Activated CD8-positive, alpha-beta memory T cell treated with anti-CD3 and anti-CD28 coated beads for 48 hours (primary cell): ENCODE measurements around the gene GALNT13.
"Not testable (repeated sequence)": the region's sequence is repeated elsewhere in the genome, so short reads cannot be mapped to it uniquely, and the experiment has no call there.

Experiments
- DNase-seq, 3 experiments: peaks; one replicate each; pipeline ENCODE4 v3.0.0-alpha.2; 2020; ENCODE audit warnings: low read depth in 2 of 3, low spot score in 2 of 3

The GALNT13 gene

DNA sequence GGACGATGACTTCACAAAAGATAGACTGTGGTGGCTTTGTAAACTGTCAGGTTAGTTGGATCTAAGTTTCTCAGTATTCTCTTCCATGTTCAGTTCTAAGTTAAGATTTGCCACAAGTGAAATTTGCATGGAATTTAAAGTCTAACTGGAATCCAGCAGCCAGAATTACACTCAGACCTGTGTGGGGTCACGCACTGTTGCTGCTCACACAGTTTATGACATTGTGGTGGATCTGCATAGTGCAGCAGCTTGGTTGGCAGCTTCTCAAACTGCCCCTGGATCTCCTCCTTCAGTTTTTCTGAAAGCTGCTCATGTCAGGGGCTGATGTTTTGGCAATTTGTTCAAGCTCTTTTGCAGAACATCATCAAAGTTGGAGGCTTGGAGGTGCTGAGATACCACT, 598.7 kb downstream of the GALNT13 start:
- DNase-seq: no peak

- DNase-seq: not testable (repeated sequence)
Measured at GRCh38 chr2:154471492-154471891, 599.8 kb downstream of the GALNT13 start.

- DNase-seq: no peak
Measured at GRCh38 chr2:154477319-154477718, 605.6 kb downstream of the GALNT13 start.

- no peak for DNase-seq
Measured at GRCh38 chr2:154480521-154480920, 608.8 kb downstream of the GALNT13 start.

- DNase-seq: no peak
Measured at GRCh38 chr2:154481336-154481735, 609.6 kb downstream of the GALNT13 start.

GRCh38 chr2:154484338-154485099, 612.8 kb downstream of the GALNT13 start:
- DNase-seq: no peak

GRCh38 chr2:154488801-154489200, 617.1 kb downstream of the GALNT13 start:
- no peak for DNase-seq

DNA sequence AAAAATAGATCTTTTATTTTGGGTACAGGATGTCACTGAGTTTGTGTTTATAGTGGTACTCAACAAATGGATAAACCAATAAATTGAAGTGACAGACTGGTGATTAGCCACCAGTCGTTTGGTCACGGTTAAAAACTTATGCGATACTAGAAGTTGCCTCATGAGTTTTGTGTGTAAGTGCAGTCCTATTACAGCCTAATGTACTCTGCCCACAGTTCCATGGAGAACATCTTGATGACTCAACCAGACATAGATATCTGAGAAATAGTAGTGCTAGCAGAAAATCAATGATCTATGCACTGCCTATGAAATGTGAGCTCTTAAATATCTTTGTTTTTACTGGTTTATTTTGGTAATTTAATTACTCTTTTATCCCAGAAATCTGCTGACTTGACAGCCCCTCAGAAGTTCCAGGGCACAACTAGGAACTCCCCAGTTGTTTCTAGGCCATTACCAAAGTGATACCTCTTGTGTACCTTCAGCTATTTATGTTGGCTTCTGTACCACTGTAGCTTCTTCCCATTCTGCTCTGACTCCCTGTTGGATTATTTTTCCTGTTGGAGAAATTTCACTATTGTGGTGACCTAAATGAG, 617.6 kb downstream of the GALNT13 start:
- no peak for DNase-seq

- DNase-seq: no peak
Measured at GRCh38 chr2:154490530-154490929, 618.8 kb downstream of the GALNT13 start.

- DNase-seq: no peak
Measured at GRCh38 chr2:154495455-154495868, 623.7 kb downstream of the GALNT13 start.

- DNase-seq: no peak
Measured at GRCh38 chr2:154497019-154497418, 625.3 kb downstream of the GALNT13 start.
